Measurements from ENCODE around the gene WDR46.

DNA sequence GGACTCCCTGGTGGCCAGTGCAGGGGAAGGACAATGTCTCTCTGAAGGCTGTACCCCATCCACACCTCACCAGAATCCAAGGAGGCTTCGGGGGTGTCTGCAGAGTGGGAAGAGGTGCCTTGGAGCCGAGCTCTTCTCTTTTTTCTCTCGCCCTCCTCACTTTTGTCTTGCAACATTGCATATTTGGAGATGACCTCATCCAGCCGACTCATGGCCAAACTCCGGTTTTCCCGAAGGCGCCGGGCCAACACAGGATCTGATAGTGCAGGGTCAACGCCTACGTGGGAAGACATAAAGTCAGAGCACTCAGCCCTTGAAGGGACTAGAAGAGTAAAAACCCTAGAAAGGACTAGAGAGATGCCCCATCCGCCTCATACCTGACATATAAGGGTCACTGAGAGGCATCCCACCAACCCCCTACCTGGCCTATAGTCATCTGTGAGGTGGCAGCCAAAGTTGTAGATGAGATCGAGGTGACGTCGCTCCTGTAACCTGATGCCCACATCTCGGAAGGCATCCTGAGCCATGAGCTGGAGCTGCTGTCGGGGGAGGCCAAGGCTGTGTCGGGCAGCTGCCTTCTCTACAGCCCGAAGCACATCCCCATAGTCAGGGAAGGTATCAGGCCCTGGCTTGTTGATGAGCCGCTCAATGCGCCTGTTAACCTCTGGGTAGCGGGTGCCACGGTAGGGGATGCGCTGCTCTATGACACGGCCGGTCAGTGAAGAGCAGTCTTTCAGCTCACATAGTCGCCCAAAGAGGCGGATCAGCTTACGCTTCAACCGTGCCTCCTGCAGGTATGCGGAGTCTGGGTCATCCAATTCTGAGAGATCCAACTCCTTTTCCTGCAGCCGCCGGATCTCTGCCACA is 31.5 kb upstream of the WDR46 start:
- TF ChIP-seq, protein P1, sequence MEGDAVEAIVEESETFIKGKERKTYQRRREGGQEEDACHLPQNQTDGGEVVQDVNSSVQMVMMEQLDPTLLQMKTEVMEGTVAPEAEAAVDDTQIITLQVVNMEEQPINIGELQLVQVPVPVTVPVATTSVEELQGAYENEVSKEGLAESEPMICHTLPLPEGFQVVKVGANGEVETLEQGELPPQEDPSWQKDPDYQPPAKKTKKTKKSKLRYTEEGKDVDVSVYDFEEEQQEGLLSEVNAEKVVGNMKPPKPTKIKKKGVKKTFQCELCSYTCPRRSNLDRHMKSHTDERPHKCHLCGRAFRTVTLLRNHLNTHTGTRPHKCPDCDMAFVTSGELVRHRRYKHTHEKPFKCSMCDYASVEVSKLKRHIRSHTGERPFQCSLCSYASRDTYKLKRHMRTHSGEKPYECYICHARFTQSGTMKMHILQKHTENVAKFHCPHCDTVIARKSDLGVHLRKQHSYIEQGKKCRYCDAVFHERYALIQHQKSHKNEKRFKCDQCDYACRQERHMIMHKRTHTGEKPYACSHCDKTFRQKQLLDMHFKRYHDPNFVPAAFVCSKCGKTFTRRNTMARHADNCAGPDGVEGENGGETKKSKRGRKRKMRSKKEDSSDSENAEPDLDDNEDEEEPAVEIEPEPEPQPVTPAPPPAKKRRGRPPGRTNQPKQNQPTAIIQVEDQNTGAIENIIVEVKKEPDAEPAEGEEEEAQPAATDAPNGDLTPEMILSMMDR (IDR thresholded peaks at IDR 0.05) = no peak
- TF ChIP-seq POLR2AphosphoS5 (IDR thresholded peaks at IDR 0.05) = no peak
- TF ChIP-seq EP300 (IDR thresholded peaks at IDR 0.05) = no peak
- no peak for TF ChIP-seq POLR2A (IDR thresholded peaks at IDR 0.05)

Data from stomach (tissue), 4 donors.